ENCODE results near the gene CCDC171. TPM values are rescaled to one million over a fixed set of nuclear protein-coding genes. Genes with fewer than 3 reads are reported as not detected.

Gene CCDC171
- polyA plus RNA-seq, 3 donors = 0.08 to 0.17 (median 0.10) TPM

DNA sequence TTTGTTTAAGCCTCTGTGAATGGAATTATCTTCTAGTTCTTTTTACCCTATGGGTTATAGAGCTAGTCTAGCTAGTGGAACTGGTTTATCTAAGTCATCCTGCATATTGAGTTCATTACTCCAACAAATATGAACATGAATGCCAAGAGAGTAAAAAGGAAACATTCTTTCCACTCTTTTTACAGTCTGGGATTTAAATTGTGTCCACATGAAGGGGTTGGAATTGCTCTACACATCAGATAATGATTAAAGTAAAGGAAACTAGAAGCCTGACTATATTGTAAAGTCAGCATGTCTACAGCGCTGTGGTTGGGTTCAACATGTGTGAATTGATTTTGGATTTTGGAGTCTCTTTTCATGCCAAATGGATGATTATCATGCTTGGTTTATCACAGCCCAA lies 173.1 kb downstream of the CCDC171 start:
- WGBS (ENCODE audit: insufficient coverage) = no CpG with 5 or more reads among the region's 1 CpG

DNA sequence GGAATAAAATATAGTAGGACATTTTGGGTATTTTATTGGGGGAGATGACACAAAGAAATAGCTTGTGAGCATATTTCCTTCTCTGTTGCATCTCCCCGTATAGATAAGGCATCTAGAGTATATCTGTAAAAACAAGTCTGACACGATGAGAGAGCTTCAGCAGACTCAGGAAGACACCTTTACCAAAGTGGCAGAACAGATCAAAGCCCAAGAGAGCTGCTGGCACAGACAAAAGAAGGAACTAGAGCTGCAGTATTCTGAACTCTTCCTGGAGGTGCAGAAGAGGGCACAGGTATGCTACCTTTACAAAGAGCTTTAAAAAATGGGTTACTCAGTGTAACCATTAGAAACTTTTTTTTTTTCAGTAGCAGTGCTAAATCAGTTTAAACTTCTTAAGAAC lies 176.7 kb downstream of the CCDC171 start:
- TF ChIP-seq, protein P1, sequence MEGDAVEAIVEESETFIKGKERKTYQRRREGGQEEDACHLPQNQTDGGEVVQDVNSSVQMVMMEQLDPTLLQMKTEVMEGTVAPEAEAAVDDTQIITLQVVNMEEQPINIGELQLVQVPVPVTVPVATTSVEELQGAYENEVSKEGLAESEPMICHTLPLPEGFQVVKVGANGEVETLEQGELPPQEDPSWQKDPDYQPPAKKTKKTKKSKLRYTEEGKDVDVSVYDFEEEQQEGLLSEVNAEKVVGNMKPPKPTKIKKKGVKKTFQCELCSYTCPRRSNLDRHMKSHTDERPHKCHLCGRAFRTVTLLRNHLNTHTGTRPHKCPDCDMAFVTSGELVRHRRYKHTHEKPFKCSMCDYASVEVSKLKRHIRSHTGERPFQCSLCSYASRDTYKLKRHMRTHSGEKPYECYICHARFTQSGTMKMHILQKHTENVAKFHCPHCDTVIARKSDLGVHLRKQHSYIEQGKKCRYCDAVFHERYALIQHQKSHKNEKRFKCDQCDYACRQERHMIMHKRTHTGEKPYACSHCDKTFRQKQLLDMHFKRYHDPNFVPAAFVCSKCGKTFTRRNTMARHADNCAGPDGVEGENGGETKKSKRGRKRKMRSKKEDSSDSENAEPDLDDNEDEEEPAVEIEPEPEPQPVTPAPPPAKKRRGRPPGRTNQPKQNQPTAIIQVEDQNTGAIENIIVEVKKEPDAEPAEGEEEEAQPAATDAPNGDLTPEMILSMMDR (IDR thresholded peaks at IDR 0.05) = no peak
- Histone ChIP-seq H3K27ac (ENCODE audit: low read depth in 1 of 2, low read length in 2 of 2) (no peak overlapping the region), H3K27me3 (ENCODE audit: control insufficient read depth in 2 of 2, insufficient read depth in 2 of 2, low read length in 2 of 2) (no peaks in the 10 kb centered on the region), H3K36me3 (replicated peaks in 1 of 2; ENCODE audit: control insufficient read depth in 1 of 2, insufficient read depth in 2 of 2, low read length in 2 of 2) (no peaks in the 10 kb centered on the region), H2AFZ (ENCODE audit: insufficient read depth, low read depth, low read length, poor library complexity, severe bottlenecking) (no peak overlapping the region), H3K9ac (ENCODE audit: insufficient read depth, low read length, poor library complexity, severe bottlenecking) (no peak overlapping the region), H3K79me2 (ENCODE audit: insufficient read depth, low read length) (no peaks in the 10 kb centered on the region), H4K20me1 (ENCODE audit: insufficient read depth, low read length) (no peaks in the 10 kb centered on the region), H3K4me2 (replicated peaks; ENCODE audit: extremely low read depth, low read length, poor library complexity, severe bottlenecking) (no peak overlapping the region), H3K4me1 (ENCODE audit: control insufficient read depth in 1 of 2, insufficient read depth in 2 of 2, low read length in 2 of 2) (no peaks in the 10 kb centered on the region), H3K4me3 (replicated peaks in 1 of 3; ENCODE audit: low read depth in 2 of 3, low read length in 3 of 3) (no peak overlapping the region), H3K9me3 (replicated peaks in 1 of 2; ENCODE audit: control insufficient read depth in 1 of 2, insufficient read depth in 1 of 2, low read length in 2 of 2) (no peaks in the 10 kb centered on the region)
- no peak for DNase-seq
- Mint-ChIP-seq H3K4me3 (no peak overlapping the region), H3K27ac (no peak overlapping the region), H3K9me3 (peaks cover 0 to 2% (median 0%) of the 10 kb centered on the region in 7 donors), H3K27me3 (ENCODE audit: low read depth in 3 of 3) (no peaks in the 10 kb centered on the region), H3K4me1 (no peaks in the 10 kb centered on the region), H3K36me3 (no peaks in the 10 kb centered on the region)
- WGBS (ENCODE audit: insufficient coverage) = 93% methylated on average over 2 of the region's 2 CpGs
- intact Hi-C loops (cut with micrococcal nuclease) = no loop called here

More for the DNA sequence above, 173.1 kb downstream of the CCDC171 start:
- no peaks in the 10 kb centered on the region for H3K9me3 Mint-ChIP-seq
- Histone ChIP-seq H3K9ac (ENCODE audit: insufficient read depth, low read length, poor library complexity, severe bottlenecking) (no peak overlapping the region), H3K4me3 (replicated peaks in 1 of 3; ENCODE audit: low read depth in 2 of 3, low read length in 3 of 3) (no peak overlapping the region), H3K4me1 (ENCODE audit: control insufficient read depth in 1 of 2, insufficient read depth in 2 of 2, low read length in 2 of 2) (no peaks in the 10 kb centered on the region), H3K9me3 (replicated peaks in 1 of 2; ENCODE audit: control insufficient read depth in 1 of 2, insufficient read depth in 1 of 2, low read length in 2 of 2) (no peaks in the 10 kb centered on the region), H4K20me1 (ENCODE audit: insufficient read depth, low read length) (no peaks in the 10 kb centered on the region), H3K4me2 (replicated peaks; ENCODE audit: extremely low read depth, low read length, poor library complexity, severe bottlenecking) (no peak overlapping the region), H3K27ac (ENCODE audit: low read depth in 1 of 2, low read length in 2 of 2) (no peak overlapping the region), H3K27me3 (ENCODE audit: control insufficient read depth in 2 of 2, insufficient read depth in 2 of 2, low read length in 2 of 2) (no peaks in the 10 kb centered on the region), H3K79me2 (ENCODE audit: insufficient read depth, low read length) (no peaks in the 10 kb centered on the region), H3K36me3 (replicated peaks in 1 of 2; ENCODE audit: control insufficient read depth in 1 of 2, insufficient read depth in 2 of 2, low read length in 2 of 2) (no peaks in the 10 kb centered on the region), H2AFZ (ENCODE audit: insufficient read depth, low read depth, low read length, poor library complexity, severe bottlenecking) (no peak overlapping the region)
- H3K4me3 Mint-ChIP-seq = no peak overlapping the region
- H3K27me3 Mint-ChIP-seq (ENCODE audit: low read depth in 3 of 3) = no peaks in the 10 kb centered on the region
- H3K36me3 Mint-ChIP-seq = no peaks in the 10 kb centered on the region
- H3K27ac Mint-ChIP-seq = no peak overlapping the region
- no peaks in the 10 kb centered on the region for H3K4me1 Mint-ChIP-seq
- TF ChIP-seq, protein P1 (IDR thresholded peaks at IDR 0.05) = no peak
- intact Hi-C loops (cut with micrococcal nuclease) = no loop called here
- DNase-seq = no peak

Data from CD14-positive monocyte (primary cell).